Gastroesophageal sphincter (tissue), 4 donors: ENCODE results near the gene RYR2. TPM values are rescaled to one million over a fixed set of nuclear protein-coding genes. Genes with fewer than 3 reads are reported as not detected.

Experiments
- ATAC-seq: fragments of 150-250 bp; one replicate; pipeline ENCODE4 v1.9.1; 2016; ENCODE audit warnings: mild to moderate bottlenecking, moderate library complexity
- H3K27ac ChIP-seq, 4 donors: fragments of 200-600 bp; sonication (generic) in 3 of 4; 1 replicate in 3 of 4; 2 replicates in 1 of 4; pipeline ENCODE4 v1.5.1; 2016 to 2019
- H3K27me3 ChIP-seq: fragments of 200-600 bp; sonication (generic); one replicate; pipeline ENCODE4 v1.5.1; 2019
- H3K36me3 ChIP-seq, 2 donors: fragments of 200-600 bp; sonication (generic); one replicate each; pipeline ENCODE4 v1.5.1; 2019; ENCODE audit warnings: control low read depth in 1 of 2
- H3K4me1 ChIP-seq, 3 donors: fragments of 200-600 bp; sonication (generic); 1 replicate in 2 of 3; 2 replicates in 1 of 3; pipeline ENCODE4 v1.5.1; 2016 to 2019; ENCODE audit warnings: control low read depth in 2 of 3
- H3K4me3 ChIP-seq, 2 donors: fragments of 200-600 bp; sonication (generic); one replicate each; pipeline ENCODE4 v1.5.1; 2019; ENCODE audit warnings: mild to moderate bottlenecking in 1 of 2, moderate library complexity in 1 of 2
- H3K9me3 ChIP-seq, 3 donors: fragments of 200-600 bp; sonication (generic); one replicate each; pipeline ENCODE4 v1.5.1; 2017 to 2019; ENCODE audit warnings: control low read depth in 2 of 3
- EP300 ChIP-seq: sonication (generic); formaldehyde crosslinking; IDR thresholded peaks from one replicate; pipeline ENCODE4 v1.6.1; 2017; ENCODE audit warnings: antibody characterized with exemption, mild to moderate bottlenecking
- POLR2A ChIP-seq, 2 donors: fragments of 450-650 bp; IDR thresholded peaks; one replicate each; pipeline ENCODE4 v1.6.1; 2017; ENCODE audit warnings: antibody characterized with exemption in 2 of 2, mild to moderate bottlenecking in 2 of 2, moderate library complexity in 1 of 2
- POLR2AphosphoS5 ChIP-seq: sonication (generic); formaldehyde crosslinking; IDR thresholded peaks from one replicate; pipeline ENCODE4 v1.6.1; 2017; ENCODE audit warnings: antibody characterized with exemption
- WGBS, 2 donors: methylation state at CpG; one replicate each; pipeline ENCODE4 v1.1.5; 2018; ENCODE audit warnings: low coverage in 1 of 2; 5-methylcytosine and 5-hydroxymethylcytosine counted together
- total RNA-seq, 4 donors: library from RNA; depleted of rRNA; stranded (reverse); fragments of >200 nt; gene quantifications; one replicate each; pipeline ENCODE4 v1.1.0, GENCODE V29; 2016
- TF ChIP-seq, protein P1 (sequence below), 4 experiments: fragments of 200-600 bp in 2 of 4; fragments of 450-650 bp in 2 of 4; sonication (generic) in 1 of 4; IDR thresholded peaks; one replicate each; pipeline ENCODE4 v1.5.1; 2017 to 2019; ENCODE audit warnings: antibody characterized with exemption in 4 of 4, mild to moderate bottlenecking in 2 of 4, moderate library complexity in 2 of 4

The RYR2 gene
- total RNA-seq, 4 donors from 2014 or later, result 27.4 to 78.8 (median 42.7) TPM

GRCh38 chr1:237444120-237444790, 402.3 kb downstream of the RYR2 start:
- H3K9me3 ChIP-seq, result no peaks in the 10 kb centered on the region
- peaks cover 0 to 9% (median 0%) of the 10 kb centered on the region in 3 donors for H3K4me1 ChIP-seq
- H3K4me3 ChIP-seq, result no peak overlapping the region
- no peak for TF ChIP-seq POLR2AphosphoS5
- TF ChIP-seq POLR2A (IDR thresholded peaks at IDR 0.05), result no peak
- TF ChIP-seq, protein P1, sequence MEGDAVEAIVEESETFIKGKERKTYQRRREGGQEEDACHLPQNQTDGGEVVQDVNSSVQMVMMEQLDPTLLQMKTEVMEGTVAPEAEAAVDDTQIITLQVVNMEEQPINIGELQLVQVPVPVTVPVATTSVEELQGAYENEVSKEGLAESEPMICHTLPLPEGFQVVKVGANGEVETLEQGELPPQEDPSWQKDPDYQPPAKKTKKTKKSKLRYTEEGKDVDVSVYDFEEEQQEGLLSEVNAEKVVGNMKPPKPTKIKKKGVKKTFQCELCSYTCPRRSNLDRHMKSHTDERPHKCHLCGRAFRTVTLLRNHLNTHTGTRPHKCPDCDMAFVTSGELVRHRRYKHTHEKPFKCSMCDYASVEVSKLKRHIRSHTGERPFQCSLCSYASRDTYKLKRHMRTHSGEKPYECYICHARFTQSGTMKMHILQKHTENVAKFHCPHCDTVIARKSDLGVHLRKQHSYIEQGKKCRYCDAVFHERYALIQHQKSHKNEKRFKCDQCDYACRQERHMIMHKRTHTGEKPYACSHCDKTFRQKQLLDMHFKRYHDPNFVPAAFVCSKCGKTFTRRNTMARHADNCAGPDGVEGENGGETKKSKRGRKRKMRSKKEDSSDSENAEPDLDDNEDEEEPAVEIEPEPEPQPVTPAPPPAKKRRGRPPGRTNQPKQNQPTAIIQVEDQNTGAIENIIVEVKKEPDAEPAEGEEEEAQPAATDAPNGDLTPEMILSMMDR (IDR thresholded peaks at IDR 0.05), result no peak
- no peak for TF ChIP-seq EP300
- no peaks in the 10 kb centered on the region for H3K27me3 ChIP-seq
- WGBS, 2 donors, result 43 to 58% methylated on average over 2 to 3 of the region's 3 CpGs
- no peak overlapping the region for H3K27ac ChIP-seq
- no peak for ATAC-seq
- H3K36me3 ChIP-seq, result peaks cover 0 to 24% of the 10 kb centered on the region in 2 donors

DNA sequence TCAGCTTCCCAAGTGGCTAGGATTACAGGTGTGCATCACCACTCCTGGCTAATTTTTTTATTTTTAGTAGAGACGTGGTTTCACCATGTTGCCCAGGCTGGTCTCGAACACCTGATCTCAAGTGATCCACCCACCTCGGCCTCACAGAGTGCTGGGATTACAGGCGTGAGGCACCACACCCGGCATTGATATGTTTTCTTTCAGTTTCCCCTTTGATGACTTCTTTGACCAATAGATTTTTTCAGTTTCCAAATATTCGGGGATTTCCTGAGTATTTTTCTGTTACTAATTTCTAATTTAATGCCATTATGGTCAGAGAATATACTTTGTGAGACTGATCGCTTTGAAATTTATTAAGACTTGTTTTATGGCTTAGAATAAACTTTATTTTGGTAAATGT, 406.1 kb downstream of the RYR2 start:
- Histone ChIP-seq H3K4me1 (peaks cover 0 to 9% (median 0%) of the 10 kb centered on the region in 3 donors), H3K36me3 (peaks cover 0 to 14% of the 10 kb centered on the region in 2 donors), H3K4me3 (no peak overlapping the region), H3K9me3 (no peaks in the 10 kb centered on the region), H3K27ac (no peak overlapping the region), H3K27me3 (no peaks in the 10 kb centered on the region)
- no peak for TF ChIP-seq POLR2A (IDR thresholded peaks at IDR 0.05)
- no peak for TF ChIP-seq POLR2AphosphoS5
- TF ChIP-seq, protein P1 (IDR thresholded peaks at IDR 0.05), result no peak
- no peak for TF ChIP-seq EP300
- WGBS, 2 donors, result 87 to 93% methylated on average over 6 to 7 of the region's 7 CpGs
- no peak for ATAC-seq

DNA sequence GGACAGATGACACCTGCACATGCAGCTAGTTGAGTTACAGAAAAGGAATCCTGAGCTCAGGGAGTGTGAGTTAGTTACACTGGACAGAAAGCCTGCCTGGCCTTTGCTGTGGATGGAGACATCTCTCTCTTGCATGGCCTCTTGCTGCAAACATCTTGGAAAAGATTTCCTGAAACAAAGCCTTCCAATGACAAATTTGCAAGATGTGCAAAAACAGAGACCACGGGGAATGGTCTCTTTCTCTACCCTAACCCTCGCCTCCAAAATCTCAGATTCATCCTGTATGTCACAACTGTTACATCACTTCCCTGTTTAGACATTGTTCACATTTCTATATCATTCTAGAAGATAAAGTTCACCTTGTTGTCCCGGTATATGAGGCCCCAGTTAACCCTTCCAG, 415.6 kb downstream of the RYR2 start:
- WGBS, 2 donors, result 63 to 87% methylated on average over 3 of the region's 3 CpGs

GRCh38 chr1:237467320-237467719, 425.3 kb downstream of the RYR2 start:
- no peaks in the 10 kb centered on the region for H3K27me3 ChIP-seq
- 36 to 54% methylated on average over 3 of the region's 3 CpGs for WGBS, 2 donors
- H3K4me1 ChIP-seq, result no peaks in the 10 kb centered on the region
- ATAC-seq, result no peak
- TF ChIP-seq POLR2AphosphoS5, result no peak
- TF ChIP-seq EP300, result no peak
- TF ChIP-seq POLR2A (IDR thresholded peaks at IDR 0.05), result no peak
- H3K36me3 ChIP-seq, result peaks cover 0 to 9% of the 10 kb centered on the region in 2 donors
- H3K4me3 ChIP-seq, result no peak overlapping the region
- no peaks in the 10 kb centered on the region for H3K9me3 ChIP-seq
- no peak overlapping the region for H3K27ac ChIP-seq

More for the DNA sequence above, 415.6 kb downstream of the RYR2 start:
- Histone ChIP-seq H3K36me3 (peaks cover 0 to 36% of the 10 kb centered on the region in 2 donors), H3K27ac (no peak overlapping the region), H3K9me3 (no peaks in the 10 kb centered on the region), H3K27me3 (no peaks in the 10 kb centered on the region), H3K4me3 (no peak overlapping the region), H3K4me1 (no peaks in the 10 kb centered on the region)
- no peak for ATAC-seq
- TF ChIP-seq POLR2AphosphoS5, result no peak
- TF ChIP-seq POLR2A (IDR thresholded peaks at IDR 0.05), result no peak
- TF ChIP-seq, protein P1 (IDR thresholded peaks at IDR 0.05), result no peak
- no peak for TF ChIP-seq EP300

GRCh38 chr1:237470712-237471338, 428.8 kb downstream of the RYR2 start:
- H3K4me3 ChIP-seq, result no peak overlapping the region
- WGBS, 2 donors, result 62 to 74% methylated on average over 3 to 6 of the region's 7 CpGs
- TF ChIP-seq POLR2A (IDR thresholded peaks at IDR 0.05), result no peak
- H3K36me3 ChIP-seq, result peaks cover 0 to 15% of the 10 kb centered on the region in 2 donors
- no peaks in the 10 kb centered on the region for H3K27me3 ChIP-seq
- H3K9me3 ChIP-seq, result no peaks in the 10 kb centered on the region
- no peak for ATAC-seq
- H3K4me1 ChIP-seq, result no peaks in the 10 kb centered on the region
- H3K27ac ChIP-seq, result no peak overlapping the region

- Histone ChIP-seq H3K4me1 (no peaks in the 10 kb centered on the region), H3K4me3 (no peak overlapping the region), H3K9me3 (no peaks in the 10 kb centered on the region), H3K27me3 (no peaks in the 10 kb centered on the region), H3K27ac (no peak overlapping the region), H3K36me3 (peaks cover 0 to 15% of the 10 kb centered on the region in 2 donors)
- ATAC-seq, result no peak
- no peak for TF ChIP-seq EP300
- no peak for TF ChIP-seq POLR2AphosphoS5
- TF ChIP-seq, protein P1 (IDR thresholded peaks at IDR 0.05), result no peak
- whole genome bisulfite sequencing, 2 donors, result 0 to 56% methylated on average over 1 of the region's 1 CpG
Measured at GRCh38 chr1:237471377-237471776, 429.4 kb downstream of the RYR2 start.
